HG03280 (cell line): ENCODE measurements around the gene SMAD3.

ENCODE experiments used
- ATAC-seq: cut with Tn5 transposase; IDR thresholded peaks from one replicate; pipeline ENCODE4 v1.9.1; 2021; ENCODE audit warnings: mild to moderate bottlenecking, moderate library complexity; ENCODE audit not compliant: unreplicated experiment

The SMAD3 gene

DNA sequence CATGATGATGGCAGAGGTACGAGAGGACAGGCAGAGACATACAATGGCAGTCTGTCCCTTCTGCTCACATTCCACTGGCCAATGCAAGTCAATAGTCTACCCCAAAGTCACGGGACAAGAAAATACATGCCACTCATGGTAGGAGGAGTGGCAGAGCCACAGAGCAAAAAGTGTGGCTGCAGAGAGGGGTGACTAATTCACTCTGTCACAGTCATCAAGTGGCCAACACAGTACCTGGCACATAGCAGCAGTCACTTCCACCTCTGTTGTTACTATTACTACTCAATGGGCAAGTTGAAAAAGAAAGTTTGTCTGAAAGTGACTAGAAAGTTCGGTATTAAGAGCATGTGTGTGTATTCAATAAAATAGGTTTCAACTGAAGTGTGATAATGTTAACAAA lies 91.4 kb downstream of the SMAD3 start:
- ATAC-seq = no peak

DNA sequence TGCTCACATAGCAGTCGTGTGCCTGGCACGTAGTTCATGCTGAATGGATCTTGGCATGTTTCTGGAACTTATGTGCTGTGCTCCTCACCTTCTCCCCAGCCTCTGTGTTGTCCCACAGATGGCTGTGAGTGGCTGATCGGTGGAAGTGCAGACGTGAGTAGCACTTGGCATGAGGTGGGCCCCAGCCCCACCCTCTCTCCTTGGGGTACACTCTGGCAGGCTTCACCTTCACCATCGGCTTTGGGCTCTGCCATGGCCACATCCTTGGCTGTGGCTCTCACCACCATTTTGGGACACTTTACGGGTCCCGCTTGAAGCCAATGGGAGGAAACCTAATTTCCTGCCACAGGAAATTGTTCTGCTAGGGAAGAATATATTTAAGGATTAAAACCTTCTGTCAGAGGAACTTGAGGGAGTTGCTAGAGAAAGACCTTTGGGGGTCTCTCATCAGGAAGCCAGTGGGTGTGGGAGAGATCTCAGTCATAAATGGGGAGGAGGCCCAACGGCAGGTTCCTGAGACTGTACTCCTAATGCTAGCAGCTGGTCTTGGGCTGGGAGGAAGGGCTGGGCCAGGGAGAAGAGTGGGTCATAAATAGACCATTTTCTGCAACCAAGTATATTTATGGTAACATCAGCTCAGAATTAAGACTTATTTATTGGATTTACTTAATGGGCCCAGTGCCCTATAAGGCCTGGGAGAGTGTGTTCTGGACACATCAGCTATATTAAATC lies 92.3 kb downstream of the SMAD3 start:
- ATAC-seq = no peak

DNA sequence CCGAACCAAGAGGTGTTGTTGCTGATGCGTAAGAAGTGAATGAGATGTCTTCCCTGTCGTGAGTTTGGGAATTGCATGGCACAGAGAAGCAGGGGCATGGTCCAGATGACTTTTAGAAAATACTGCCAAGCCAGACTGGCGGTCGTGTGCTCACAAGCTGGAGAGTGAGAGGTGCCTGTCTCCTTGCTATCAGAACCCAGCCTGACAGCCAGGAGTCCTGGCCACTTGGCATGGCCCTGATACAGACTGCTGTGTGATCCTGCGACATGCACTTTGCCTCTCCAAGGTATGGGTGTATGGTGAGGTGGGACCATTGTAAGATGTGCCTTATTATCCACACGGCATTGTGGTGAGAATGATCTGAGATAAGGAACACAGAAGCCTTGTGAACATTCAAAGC lies 93.0 kb downstream of the SMAD3 start:
- ATAC-seq = no peak

- no peak for ATAC-seq
These were observed 96.0 kb downstream of the SMAD3 start for GRCh38 chr15:67161412-67161811.

DNA sequence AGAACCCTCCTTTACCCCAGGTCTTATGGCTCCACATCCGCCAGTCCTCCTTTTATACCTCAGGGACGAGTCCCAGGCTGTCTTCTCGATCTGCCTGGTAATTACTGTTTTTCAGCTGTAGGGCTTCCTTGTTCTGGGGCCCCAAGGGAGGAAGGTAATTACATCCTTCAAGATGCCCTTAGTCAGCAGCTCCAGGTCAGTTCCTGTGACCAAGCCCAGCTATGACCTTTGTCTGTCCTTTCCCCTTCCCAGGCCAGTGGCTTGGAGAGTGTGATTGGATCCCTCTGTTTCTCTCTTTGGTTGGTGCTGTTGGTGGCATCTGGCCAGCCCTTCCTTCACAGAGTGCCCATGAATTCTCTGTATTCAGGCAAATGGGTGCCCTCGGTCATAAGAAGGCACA lies 96.5 kb downstream of the SMAD3 start:
- ATAC-seq = no peak

- ATAC-seq = no peak
These were observed 97.8 kb downstream of the SMAD3 start for GRCh38 chr15:67163180-67163579.

DNA sequence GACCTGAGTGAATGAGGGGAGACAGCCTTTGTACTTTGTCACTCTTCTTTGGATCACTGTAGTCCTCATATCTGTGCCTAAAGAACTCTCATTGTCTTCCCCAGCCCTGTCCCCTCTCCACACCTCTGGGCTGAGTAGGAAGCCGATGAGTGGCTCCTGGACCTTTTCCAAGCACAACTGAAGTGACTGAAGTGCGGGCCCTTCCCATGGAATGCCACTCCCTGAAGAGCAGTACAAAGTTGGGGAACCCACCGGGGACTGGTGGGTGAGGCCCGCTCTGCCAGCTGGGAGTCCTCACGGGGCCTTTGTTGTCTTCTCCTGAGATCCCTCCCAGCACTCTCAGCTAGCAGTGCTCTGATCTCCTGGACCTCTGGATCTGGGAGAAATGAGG lies 99.0 kb downstream of the SMAD3 start:
- no peak for ATAC-seq

GRCh38 chr15:67164811-67165253 lies 99.4 kb downstream of the SMAD3 start:
- no peak for ATAC-seq

DNA sequence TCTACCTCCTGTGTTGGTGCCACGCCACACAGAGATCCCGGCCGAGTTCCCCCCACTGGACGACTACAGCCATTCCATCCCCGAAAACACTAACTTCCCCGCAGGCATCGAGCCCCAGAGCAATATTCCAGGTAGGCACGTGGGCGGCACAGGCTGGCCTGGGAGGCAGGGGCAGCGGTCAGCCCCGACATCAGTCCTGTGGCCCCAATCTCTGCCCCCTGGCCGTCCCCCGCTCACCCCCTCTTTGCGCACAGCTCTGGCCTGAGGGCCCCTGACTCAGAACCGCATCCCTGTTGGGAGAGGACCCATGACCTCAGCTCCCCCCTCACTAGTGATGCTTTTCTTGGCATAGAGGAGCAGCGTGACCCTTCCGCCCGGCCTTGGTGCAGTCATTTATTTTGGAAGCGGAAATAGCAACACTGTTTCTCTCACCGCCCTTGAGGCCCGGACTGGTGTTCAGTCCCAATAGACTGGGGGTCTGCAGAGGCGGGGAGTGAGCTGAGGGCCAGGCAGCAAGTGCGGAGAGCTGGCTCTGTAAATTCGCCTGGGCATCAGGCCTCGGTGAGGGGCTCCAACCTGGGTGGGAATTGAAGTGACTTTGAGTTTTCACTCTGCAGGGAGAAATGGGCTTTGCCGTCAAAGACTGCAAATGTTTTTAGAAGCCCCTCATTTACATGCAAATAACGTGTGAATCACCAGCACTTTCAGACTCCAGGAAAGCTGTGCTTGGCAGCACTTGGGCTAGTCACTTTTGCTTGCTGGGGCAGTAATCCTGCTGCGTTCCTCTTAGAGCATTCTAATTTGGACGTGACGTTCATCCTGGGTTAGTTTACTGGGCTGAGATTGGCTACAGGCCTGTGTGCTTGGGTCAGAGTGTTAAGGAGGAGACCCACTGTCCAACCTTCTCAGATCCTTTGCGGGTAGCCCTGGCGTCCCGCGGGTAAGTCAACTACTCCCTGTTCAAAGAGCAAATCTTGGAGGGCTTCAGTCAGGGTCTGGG lies 100.2 kb downstream of the SMAD3 start:
- no peak for ATAC-seq

- no peak for ATAC-seq
These were observed 101.0 kb downstream of the SMAD3 start for GRCh38 chr15:67166280-67167009.

DNA sequence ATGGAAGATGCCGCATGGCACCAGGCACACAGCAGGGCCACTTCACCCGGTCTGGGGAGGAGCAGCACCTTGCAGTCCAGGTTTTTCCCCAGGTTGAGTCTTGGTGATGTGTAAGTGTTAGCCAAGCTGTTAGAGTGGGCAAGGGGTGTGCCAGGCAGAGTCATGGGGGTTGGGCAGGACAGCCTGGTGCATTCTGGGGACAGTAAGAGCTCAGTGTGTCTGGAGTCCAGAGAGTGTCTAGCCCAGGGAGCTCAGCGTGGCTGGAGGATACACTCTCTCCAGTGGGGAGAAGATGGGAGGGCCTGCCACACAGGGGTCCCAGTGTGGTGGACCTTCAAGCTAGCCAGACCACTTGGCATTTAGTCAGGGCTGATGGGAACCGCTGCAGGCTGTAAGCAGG lies 101.7 kb downstream of the SMAD3 start:
- no peak for ATAC-seq

GRCh38 chr15:67168694-67169093 lies 103.3 kb downstream of the SMAD3 start:
- no peak for ATAC-seq

DNA sequence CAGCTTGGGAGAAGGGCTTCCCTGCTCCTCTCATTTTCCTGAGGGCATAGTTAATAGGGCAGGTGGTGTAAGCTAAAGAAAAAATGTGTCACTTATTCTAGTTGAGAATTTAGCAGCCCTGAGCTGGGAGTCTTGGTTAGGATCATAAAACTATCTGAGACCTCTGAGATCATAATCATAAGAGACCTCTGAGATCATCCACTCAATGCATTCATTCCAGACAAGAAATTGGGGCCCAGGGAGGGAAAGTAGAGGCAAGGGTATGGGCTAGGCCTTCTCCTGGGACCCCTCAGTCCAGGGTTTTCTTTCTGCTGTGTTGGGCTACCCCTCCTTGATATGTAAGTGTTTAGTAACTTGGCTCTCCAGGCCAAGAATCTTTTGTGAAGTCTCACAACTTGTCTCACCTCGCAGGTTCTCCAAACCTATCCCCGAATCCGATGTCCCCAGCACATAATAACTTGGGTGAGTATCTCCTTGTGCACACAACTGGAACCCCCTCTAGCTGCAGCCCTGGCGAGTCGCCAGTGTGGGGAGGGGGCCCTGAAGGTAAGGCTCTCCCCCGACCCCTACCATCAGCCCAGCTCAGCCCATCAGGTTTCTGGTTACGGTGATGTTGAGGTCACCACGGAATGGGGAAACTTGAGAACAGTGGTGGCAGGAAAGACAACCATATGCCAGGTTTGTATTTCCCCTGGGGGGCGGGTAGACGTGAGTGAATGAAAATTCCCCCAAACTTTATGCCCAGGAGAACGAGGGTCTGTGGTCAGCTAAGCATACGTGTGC lies 104.9 kb downstream of the SMAD3 start:
- no peak for ATAC-seq

DNA sequence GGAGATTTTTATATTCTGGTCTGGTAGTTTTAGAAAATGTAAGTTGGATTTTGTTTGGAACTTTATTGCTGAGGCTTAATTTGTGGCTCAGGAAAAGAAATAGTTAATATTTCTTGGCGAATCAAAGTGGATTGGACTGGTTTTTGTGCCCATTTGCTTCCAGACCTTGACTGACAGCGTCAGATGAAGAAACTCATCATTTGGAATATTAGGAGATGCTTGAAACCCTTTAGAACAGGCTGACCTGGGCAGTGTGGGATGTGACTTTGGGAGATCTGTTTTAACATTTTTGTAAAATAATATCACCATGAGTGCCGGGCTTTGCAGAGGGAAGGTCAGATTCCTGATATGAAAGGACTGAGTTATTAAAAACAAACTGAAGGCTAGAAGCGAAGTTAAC lies 106.1 kb downstream of the SMAD3 start:
- no peak for ATAC-seq

DNA sequence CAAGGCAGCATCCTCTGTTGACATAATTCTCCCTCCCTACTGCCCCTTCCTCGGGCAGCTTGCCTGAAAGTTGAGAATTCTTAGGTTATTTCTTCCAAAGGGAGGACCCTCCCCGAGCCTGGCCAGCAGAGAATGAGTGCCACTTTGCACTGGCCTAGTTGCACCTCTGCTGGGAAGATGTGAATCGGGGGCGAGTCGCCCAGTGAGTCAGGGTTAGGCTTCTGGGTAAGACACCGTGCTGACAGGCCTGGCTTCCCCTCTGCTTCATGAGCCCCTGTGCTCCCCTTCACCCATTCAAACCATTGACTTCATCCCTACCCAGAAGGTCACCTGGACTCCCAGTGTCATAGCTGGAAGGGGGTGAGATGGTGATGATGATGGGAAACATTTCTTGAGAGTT lies 106.8 kb downstream of the SMAD3 start:
- ATAC-seq = no peak

DNA sequence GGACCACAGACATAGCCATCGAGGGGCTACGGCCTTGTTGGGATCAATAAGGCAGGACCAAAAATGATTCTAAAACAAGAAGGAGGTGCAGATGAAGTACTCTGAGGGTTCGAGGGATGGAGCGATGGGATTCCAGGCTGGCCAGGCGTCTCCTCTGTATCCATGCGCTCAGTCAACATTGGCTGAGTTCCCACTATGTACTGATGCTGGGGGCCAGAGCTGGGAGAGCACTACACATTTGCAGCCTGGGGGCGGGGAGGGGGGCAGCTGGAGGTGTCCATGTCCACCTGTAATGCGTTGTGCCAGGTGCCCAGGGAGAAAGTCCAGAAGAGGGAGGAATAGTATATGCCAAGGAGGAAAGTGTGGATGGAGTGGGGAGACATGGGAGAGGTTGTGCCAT lies 107.6 kb downstream of the SMAD3 start:
- ATAC-seq = no peak

- ATAC-seq = no peak
These were observed 108.4 kb downstream of the SMAD3 start for GRCh38 chr15:67173786-67174185.

DNA sequence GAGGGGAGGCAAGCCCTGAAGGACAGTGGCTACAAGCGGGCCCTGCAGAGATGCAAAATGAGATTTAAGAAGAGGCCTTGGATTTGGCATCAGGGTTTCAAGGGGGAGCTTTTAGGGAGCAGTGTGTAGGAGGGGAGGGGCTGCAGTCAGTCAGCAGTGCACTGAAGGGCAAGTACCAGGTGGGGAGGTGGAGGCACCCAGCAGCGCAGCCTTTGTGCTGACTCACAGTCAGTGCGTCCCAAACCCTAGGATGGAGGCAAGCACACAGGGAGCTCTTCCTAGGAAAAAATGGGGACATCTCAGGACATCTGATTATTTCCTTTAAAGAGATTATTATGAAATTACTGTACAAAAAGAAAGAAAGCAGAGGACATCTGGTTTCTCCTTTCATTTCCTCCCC lies 109.0 kb downstream of the SMAD3 start:
- ATAC-seq = no peak

DNA sequence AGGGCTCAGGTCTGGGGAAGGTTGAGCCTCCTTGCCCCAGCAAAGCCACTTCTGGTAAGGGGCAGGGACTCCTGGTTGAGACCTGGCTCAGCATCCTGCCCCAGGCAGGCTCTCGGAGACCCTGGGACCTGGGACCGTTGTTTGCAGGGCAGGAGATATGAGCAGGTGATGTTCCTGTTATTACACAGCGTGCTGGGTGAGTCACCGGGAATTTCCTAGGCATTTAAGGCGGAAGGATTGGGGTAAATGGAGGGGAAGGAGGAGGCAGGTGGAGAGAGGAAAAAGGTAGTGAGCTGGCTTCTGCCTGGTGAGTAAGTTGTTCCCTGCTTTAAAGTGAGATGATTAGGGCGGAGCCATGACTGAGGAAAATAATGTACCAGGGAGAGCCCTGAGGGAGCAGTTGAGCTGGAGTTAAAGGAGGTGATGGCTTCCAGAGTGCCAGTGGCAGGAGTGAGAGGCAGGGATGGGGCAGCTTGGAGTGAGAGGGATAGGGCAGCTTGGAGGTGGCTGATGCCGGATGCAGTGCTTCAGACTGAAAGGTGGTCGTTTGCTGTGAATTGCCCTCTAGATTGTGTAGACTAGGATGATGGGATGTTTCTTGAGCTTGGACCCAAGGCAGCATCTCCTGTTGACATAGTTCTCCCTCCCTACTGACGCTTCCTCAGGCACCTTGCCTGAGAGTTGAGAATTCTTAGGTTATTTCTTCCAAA lies 109.6 kb downstream of the SMAD3 start:
- ATAC-seq = no peak

- ATAC-seq = no peak
These were observed 110.3 kb downstream of the SMAD3 start for GRCh38 chr15:67175643-67176071.
